GM21360 (cell line): Measurements from ENCODE around the gene CPNE5.

Source experiments
- ATAC-seq: cut with Tn5 transposase; IDR thresholded peaks from one replicate; pipeline ENCODE4 v1.9.1; 2021; ENCODE audit warnings: mild to moderate bottlenecking, moderate library complexity; ENCODE audit not compliant: unreplicated experiment

The CPNE5 gene

GRCh38 chr6:36794713-36795065, 44.6 kb downstream of the CPNE5 start:
- ATAC-seq = no peak

GRCh38 chr6:36793913-36794712, 45.1 kb downstream of the CPNE5 start:
- no peak for ATAC-seq

DNA sequence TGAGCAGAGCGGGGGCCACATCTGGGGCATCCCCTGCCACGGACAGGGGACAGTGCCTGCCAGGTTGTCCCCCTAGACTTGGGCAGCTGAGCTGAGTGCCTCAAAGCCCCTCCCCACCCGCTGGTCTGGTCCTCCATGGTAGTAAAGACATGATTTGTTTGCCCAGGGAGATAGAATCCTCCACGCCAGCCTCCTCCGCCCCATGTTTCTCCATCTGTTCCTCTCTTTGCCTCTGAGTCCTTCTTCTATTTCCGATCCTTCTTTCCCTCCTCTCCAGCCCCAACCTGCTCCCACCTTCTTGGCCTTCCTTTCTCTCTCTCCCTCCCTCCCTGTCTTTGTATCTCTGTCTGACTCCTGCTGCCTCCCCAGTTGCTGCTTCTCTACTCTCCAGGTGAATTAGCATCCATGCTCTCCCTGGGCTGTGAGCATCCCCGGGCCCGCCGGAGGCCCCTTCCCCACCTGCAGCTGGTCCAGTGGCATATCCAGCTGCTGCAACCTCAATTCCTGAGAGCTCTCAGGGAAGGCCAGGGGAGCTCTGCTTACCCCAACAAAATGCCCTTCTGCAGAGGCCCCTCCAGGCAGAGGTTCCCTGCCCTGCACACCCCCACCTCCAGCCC, 45.8 kb downstream of the CPNE5 start:
- ATAC-seq = no peak

DNA sequence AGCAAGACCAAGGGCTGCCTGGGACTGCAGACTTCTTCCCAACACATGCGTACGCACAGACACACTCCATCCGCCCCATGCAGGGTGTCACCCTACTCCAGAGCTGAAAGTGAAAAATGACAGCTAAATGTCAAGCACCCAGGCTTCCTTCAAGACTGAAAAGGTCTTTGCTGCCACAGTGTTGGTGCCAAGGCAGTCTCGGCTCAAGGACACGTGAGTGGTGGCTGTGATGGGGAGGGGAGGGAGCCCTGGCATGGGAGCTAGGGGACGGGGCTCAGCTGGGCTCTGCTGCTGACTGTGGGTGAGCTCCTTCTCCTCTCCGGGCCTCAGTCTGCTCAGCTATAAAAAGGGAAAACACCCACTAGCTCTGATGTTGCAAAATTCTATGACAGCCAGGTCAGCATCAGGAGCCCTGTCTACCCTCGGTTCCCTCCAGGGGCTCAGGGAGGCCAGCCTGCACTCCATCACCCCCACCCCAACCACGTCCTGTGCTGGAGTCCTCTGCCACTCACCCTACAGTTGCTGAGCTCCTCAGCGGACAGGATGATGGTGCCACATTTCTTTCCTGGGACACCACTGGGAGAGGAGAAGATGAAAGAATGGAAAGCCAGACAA, 47.6 kb downstream of the CPNE5 start:
- no peak for ATAC-seq

DNA sequence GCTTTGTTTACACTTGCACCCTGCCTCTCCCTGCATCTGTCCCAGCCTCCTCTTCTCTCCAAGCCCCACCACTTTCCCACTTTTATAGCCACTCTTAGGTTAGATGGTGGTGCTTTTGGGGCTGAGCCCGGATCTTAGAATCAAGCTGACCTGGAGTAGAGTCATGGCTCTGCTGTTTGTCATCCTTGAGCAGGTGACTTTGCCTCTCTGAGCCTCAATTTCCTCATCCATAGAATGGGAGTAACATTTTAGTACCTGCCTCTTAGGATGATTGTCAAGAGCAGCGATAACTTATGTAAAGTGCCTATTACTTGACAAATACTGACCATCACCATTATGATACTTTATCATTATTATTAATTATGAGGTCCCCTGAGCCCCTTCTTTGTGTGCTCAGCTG, 48.2 kb downstream of the CPNE5 start:
- no peak for ATAC-seq

DNA sequence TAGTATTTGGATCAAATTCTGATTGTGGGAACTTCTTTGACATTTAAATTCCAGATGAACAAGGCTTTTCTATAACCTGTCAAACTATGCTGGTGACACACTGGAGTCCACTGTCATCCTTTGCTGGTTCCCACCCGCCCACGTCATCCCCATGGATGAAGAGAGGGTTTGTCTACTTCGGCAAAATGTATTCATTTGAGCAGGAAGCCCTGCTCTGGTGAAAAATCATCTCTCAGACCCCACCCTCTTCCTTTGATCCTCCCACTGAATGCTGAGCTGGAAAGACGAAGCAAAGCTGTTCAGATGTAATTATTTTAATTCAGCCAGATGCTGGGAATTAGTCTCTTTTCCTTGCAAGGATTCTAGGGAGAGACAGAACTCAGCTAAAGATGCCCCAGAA, 50.5 kb downstream of the CPNE5 start:
- no peak for ATAC-seq

DNA sequence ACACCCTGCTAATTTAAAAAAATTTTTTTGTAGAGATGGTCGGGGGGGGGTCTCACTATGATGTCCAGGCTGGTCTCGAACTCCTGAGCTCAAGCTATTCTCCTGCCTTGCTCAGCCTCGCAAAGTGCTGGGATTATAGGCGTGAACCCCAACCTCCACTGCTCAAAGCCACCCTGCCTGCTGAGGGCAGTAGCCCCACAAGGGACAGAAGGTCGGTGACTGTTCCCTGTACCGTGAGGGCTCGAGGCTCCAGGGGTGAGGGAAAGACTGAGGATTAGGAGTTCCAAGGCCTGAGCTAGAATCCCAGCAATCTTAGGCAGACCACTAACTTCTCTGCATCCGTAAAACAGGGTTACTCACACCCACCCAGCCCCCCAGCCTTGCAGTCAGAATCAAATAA, 51.1 kb downstream of the CPNE5 start:
- no peak for ATAC-seq

GRCh38 chr6:36787210-36787609, 52.0 kb downstream of the CPNE5 start:
- no peak for ATAC-seq

DNA sequence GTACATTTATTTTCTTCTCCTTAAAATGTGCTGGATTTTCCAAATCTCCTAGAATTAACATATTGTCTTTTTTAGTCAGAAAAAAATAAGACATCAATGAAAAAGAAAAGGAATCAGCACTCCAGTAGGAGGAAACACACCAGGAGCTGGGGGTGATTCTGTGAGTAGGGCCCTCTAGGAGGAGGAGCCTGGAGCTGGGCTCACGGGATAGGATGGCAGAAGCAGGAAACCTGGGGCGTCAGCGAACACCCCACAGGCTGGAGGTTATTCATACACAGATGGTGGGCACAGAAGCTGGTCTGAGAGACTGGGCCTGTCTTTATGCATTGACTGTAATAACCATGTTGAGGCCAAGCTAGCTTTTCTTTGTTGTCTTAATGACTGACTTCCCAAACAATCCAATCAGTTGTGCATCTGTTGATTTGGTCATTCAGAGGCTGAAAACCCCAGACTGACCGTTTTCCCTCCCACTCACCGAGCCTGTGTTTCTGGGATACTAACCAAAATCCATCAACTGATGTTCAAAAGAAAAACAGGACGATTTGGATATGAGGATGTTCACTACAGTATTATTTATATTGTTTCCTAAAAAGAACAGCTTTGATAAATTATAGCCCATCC, 53.1 kb downstream of the CPNE5 start:
- ATAC-seq = no peak

GRCh38 chr6:36784376-36784636, 54.9 kb downstream of the CPNE5 start:
- ATAC-seq = no peak

DNA sequence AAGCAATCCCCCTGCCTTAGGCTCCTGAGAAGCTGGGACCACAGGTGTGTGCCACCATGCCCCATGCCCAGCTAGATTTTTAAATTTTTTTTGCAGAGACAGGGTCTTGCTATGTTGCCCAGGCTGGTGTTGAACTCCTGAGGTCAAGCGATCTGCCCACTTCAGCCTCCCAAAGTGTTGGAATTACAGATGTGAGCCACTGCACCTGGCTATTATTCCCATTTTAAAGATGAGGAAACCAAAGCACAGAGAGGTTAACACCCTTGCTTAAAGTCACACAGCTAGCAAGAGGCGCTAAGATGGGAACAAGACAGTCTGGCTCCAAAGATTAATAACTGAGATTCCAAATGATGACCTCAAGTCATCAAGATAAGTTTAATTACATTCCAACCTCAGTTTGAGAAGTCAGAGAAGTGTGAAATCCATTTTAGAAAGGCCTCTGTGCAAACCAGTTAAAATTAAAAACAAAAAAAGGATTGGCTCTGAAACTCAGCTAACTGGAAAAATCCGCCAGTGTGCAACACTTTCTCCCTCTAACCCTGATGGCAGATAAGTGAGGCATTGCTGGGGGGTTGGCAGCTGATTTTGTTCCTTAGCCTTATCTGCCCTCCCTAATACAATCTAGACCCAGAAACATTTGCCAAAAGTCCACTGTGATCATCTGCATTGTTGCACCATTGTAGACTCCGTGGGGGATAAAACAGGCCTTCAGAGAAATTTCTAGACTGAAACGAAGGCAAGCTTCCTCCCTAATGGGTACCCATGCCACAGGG, 55.5 kb downstream of the CPNE5 start:
- no peak for ATAC-seq

DNA sequence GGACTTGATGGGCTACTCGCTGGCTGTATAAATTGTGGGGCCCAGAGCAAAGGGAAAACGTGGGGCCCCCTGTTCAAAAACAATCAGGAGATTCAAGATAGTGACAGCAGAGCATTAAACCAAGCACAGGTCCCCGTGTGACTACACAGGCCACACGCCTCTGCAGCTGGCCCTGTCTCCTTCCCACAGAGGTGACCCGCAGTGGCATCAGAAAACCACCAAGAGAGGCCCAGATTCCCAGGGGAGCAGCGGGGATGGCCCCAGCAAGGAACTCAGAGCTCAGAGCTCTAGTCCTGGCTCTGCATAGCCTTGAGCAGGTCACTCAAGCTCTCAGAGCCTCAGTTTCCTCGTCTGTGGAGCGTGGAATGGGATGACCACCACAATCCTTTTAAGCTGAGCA, 57.6 kb downstream of the CPNE5 start:
- ATAC-seq = no peak

- ATAC-seq = no peak
Observed at GRCh38 chr6:36780442-36781177, 58.6 kb downstream of the CPNE5 start.

GRCh38 chr6:36779227-36779626, 60.0 kb downstream of the CPNE5 start:
- ATAC-seq = no peak

- ATAC-seq = no peak
Observed at GRCh38 chr6:36777801-36778200, 61.4 kb downstream of the CPNE5 start.

GRCh38 chr6:36776167-36776566, 63.1 kb downstream of the CPNE5 start:
- ATAC-seq = no peak

- no peak for ATAC-seq
Observed at GRCh38 chr6:36774331-36774730, 64.9 kb downstream of the CPNE5 start.

DNA sequence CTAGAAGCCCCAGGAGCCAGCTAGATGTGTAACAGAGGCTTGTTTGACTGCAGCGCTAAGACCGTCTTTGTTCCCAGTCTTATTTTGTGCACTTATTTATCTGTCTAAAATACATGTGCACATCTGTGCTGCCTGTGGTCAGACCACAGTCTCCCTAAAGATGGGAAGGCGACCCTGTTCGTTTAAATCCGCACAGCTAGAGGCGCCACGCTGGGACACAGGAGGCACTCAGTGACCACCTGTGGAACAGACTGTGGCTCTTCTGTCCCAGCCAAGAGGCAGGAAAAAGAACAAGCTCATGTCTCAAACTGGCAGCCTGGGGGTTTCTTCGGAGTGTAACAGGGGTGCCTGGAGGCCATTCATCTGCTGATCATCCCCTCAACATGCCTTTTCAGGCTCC, 66.8 kb downstream of the CPNE5 start:
- ATAC-seq = no peak

DNA sequence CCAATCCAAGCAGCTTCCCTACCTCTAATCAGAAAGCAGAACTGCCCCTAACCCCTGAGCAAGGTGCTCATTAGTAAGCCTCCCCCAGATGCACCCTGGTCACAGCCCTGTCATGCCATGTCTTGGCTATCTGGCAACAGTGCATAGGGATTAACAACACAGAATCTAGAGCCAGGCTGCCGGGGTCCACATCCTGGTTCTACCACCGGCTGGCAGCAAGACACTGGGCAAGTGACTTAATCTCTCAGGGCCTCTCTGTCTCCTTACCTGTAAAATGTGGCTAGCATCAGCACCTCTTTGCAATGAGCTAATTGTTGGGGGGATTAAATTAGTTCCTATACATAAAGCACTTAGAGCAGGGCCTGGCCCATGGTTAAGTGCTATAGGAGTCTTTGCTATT, 68.1 kb downstream of the CPNE5 start:
- ATAC-seq = no peak

GRCh38 chr6:36769676-36770499, 69.4 kb downstream of the CPNE5 start:
- no peak for ATAC-seq
